Smooth muscle cell of the coronary artery (primary cell): ENCODE results near the gene IQCB1. TPM values are rescaled to one million over a fixed set of nuclear protein-coding genes. Genes with fewer than 3 reads are reported as not detected.

Source experiments
- total RNA-seq: library from RNA; depleted of rRNA; stranded (reverse); fragments of >200 nt; gene quantifications from 2 replicates; pipeline ENCODE4 v1.2.3, GENCODE V29; 2014; ENCODE audit warnings: low replicate concordance

IQCB1 gene
- 13.3 and 14.3 TPM in 2 replicates for total RNA-seq

DNA sequence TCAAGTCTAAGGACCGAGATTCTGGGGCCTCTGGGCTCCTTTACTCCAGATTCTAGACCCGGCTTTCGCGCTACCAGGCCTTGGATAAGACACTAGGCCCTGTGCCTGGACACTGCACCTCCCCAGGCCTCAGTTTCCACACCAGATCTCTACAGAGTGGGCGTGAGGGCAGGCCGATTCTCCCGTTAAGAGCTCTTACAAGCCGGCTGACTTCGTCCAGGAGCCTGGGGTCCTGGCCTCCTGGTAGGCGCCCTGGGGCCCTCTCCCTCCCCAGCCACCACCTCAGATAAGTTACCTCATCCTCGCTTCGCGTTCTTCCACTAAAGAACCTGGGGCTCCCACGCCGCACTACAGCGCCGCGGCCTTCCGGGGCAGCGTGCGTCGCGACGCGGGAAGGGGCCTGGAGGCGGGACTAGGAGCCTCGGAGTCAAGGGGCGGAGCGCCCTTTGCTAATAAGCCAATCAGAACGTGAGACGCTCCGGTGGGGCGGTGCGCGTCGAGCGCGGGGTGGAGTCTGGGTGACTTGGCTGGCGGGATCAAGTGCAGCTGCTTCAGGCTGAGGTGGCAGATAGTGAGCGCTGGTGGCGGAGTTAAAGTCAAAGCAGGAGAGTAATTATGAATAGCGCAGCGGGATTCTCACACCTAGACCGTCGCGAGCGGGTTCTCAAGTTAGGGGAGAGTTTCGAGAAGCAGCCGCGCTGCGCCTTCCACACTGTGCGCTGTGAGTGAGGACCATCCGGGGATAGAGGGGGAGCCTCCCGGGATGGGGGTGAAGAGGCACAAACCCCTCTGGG, at the start of gene IQCB1, which contains the start of gene EAF2:
Gene IQCB1 (minus strand): TSS at position 390 of the 794 bp plus-strand sequence. CDS start 6,100 bp downstream, outside the sequence.
Gene EAF2 (plus strand): TSS at position 539 of the 794 bp plus-strand sequence. CDS start 77 bp downstream, at position 616.

GRCh38 chr3:121749276-121750086, 85.4 kb downstream of the IQCB1 start, which contains the start of gene GOLGB1:
Gene GOLGB1 (minus strand): TSS chr3:121749741. CDS start chr3:121730971, 18,770 bp downstream.

Other genes with a start within 250 kb of the IQCB1 start
- gene FBXO40, start 241.7 kb downstream of the IQCB1 start, total RNA-seq = not detected in 2 replicates
- gene HCLS1, start 174.2 kb downstream of the IQCB1 start, total RNA-seq = 0.60 and 2.2 TPM in 2 replicates
- 28.7 and 53.1 TPM in 2 replicates for gene GOLGB1, start 85.3 kb downstream of the IQCB1 start, total RNA-seq
- gene EAF2, start 149 bp upstream of the IQCB1 start, total RNA-seq = 1.8 and 2.8 TPM in 2 replicates
- 0.15 and 1.3 TPM in 2 replicates for gene SLC15A2, start 59.3 kb upstream of the IQCB1 start, total RNA-seq
- gene ILDR1, start 187.2 kb upstream of the IQCB1 start, total RNA-seq = not detected in 2 replicates
- gene CD86, start 220.3 kb upstream of the IQCB1 start, total RNA-seq = not detected in 2 replicates